Ovary (tissue), 9 donors: ENCODE data around the gene HAUS8. TPM values are rescaled to one million over a fixed set of nuclear protein-coding genes. Genes with fewer than 3 reads are reported as not detected.

Experiments
- DNase-seq, 5 donors: peaks; one replicate each; pipeline ENCODE4 v3.0.0-alpha.2; 2019 to 2020
- H3K27ac ChIP-seq, 2 donors: fragments of 200-600 bp; one replicate each; pipeline versions ENCODE4 v1.5.1 to v1.8.0; 2019 to 2022
- H3K27me3 ChIP-seq: fragments of 200-600 bp; one replicate; pipeline ENCODE4 v1.8.0; 2022
- H3K36me3 ChIP-seq: fragments of 200-600 bp; sonication (generic); one replicate; pipeline ENCODE4 v1.5.1; 2019
- H3K4me1 ChIP-seq: one replicate; pipeline ENCODE4 v1.8.1; 2013; ENCODE audit warnings: mild to moderate bottlenecking, moderate library complexity; ENCODE audit not compliant: insufficient read depth
- H3K4me3 ChIP-seq: fragments of 200-600 bp; sonication (generic); one replicate; pipeline ENCODE4 v1.5.1; 2017
- H3K9me3 ChIP-seq, 2 donors: fragments of 200-600 bp in 1 of 2; sonication (generic) in 1 of 2; one replicate each; pipeline versions ENCODE4 v1.5.1 to v1.8.1; 2013 to 2019; ENCODE audit warnings: mild to moderate bottlenecking in 1 of 2, moderate library complexity in 1 of 2
- EP300 ChIP-seq: sonication (generic); formaldehyde crosslinking; IDR thresholded peaks from one replicate; pipeline ENCODE4 v1.6.1; 2017; ENCODE audit warnings: antibody characterized with exemption
- POLR2A ChIP-seq: fragments of 450-650 bp; IDR thresholded peaks from one replicate; pipeline ENCODE4 v1.6.1; 2017; ENCODE audit warnings: antibody characterized with exemption, mild to moderate bottlenecking, moderate library complexity
- WGBS, 3 donors: extraction: QIAGEN DNeasy Blood & Tissue Kit in 1 of 3; methylation state at CpG; one replicate each; pipeline versions ENCODE4 v1.1.5 to v1.1.7; 2013 to 2017; 5-methylcytosine and 5-hydroxymethylcytosine counted together
- intact Hi-C, 4 donors: fragments of 100-400 bp; cut with DNase I; formaldehyde crosslinking; loops; one replicate each; pipeline versions ENCODE4 v1.11.0 to v1.15.1; 2022 to 2023
- polyA plus RNA-seq, 2 donors: library from polyadenylated mRNA; stranded (reverse); fragments of 200-250 nt in 1 of 2; fragments of 350-450 nt in 1 of 2; fragmentation: Illumina TruSeq in 1 of 2; extraction: RNeasy Lipid Tissue Mini Kit (QIAGEN cat#74804) in 1 of 2; gene quantifications; one replicate each; pipeline ENCODE4 v1.2.3, GENCODE V29; 2013 to 2014
- total RNA-seq, 7 donors: library from RNA; depleted of rRNA in 2 of 7; stranded (reverse); fragments of >200 nt in 2 of 7; fragmentation: NEBNext Ultra II Directional in 3 of 7; extraction: Animal tissue kit (Norgen Biotek cat#: 25700) in 3 of 7; gene quantifications; one replicate each; pipeline versions ENCODE4 v1.1.0 to v1.2.4, GENCODE V29; 2016 to 2023
- TF ChIP-seq, protein P1 (sequence below), 3 donors: fragments of 450-650 bp in 2 of 3; fragments of 200-600 bp in 1 of 3; IDR thresholded peaks; one replicate each; pipeline versions ENCODE4 v1.5.1 to v1.8.0; 2016 to 2022; ENCODE audit warnings: antibody characterized with exemption in 3 of 3, mild to moderate bottlenecking in 1 of 3
- donor health status: DM: no; HTN: no; CAD: no; lungs with moderate emphysema.
- donor health status: DM: no; HTN: no; CAD: no.
- donor health status: Bipolar disorder and iron deficiency.
- donor health status: DM: yes; HTN: yes; CAD: no.
- donor health status: DM: no; HTN: no; CAD: no.
- donor health status: DM: yes; HTN: yes; CAD: no.

Gene HAUS8
- total and polyA plus RNA-seq, 9 donors = 4.1 to 7.2 (median 5.5) TPM

- no peak overlapping the region for H3K27ac ChIP-seq
- TF ChIP-seq EP300 (no peak), POLR2A (no peak)
- TF ChIP-seq, protein P1, sequence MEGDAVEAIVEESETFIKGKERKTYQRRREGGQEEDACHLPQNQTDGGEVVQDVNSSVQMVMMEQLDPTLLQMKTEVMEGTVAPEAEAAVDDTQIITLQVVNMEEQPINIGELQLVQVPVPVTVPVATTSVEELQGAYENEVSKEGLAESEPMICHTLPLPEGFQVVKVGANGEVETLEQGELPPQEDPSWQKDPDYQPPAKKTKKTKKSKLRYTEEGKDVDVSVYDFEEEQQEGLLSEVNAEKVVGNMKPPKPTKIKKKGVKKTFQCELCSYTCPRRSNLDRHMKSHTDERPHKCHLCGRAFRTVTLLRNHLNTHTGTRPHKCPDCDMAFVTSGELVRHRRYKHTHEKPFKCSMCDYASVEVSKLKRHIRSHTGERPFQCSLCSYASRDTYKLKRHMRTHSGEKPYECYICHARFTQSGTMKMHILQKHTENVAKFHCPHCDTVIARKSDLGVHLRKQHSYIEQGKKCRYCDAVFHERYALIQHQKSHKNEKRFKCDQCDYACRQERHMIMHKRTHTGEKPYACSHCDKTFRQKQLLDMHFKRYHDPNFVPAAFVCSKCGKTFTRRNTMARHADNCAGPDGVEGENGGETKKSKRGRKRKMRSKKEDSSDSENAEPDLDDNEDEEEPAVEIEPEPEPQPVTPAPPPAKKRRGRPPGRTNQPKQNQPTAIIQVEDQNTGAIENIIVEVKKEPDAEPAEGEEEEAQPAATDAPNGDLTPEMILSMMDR (IDR thresholded peaks at IDR 0.05) = no peak
- no peaks in the 10 kb centered on the region for H3K36me3 ChIP-seq
- peaks cover 6% of the 10 kb centered on the region for H3K4me1 ChIP-seq
- 89 to 95% (median 92%) methylated on average over 10 of the region's 10 CpGs for WGBS, 3 donors
- DNase-seq = no peak
- no peak overlapping the region for H3K4me3 ChIP-seq
- intact Hi-C loops = no loop called here
- no peaks in the 10 kb centered on the region for H3K27me3 ChIP-seq
- H3K9me3 ChIP-seq = no peaks in the 10 kb centered on the region
Measured at GRCh38 chr19:17110599-17110966, 35.3 kb upstream of the HAUS8 start.

GRCh38 chr19:17109962-17110598, 34.8 kb upstream of the HAUS8 start:
- WGBS, 3 donors = 88 to 90% (median 89%) methylated on average over 26 of the region's 26 CpGs
- Histone ChIP-seq H3K27me3 (no peaks in the 10 kb centered on the region), H3K27ac (no peak overlapping the region), H3K4me1 (peaks cover 6% of the 10 kb centered on the region), H3K36me3 (no peaks in the 10 kb centered on the region), H3K9me3 (no peaks in the 10 kb centered on the region), H3K4me3 (no peak overlapping the region)
- intact Hi-C loops = no loop called here
- DNase-seq = no peak
- TF ChIP-seq EP300 (no peak), POLR2A (no peak)
- TF ChIP-seq, protein P1 (IDR thresholded peaks at IDR 0.05) = no peak

- no peaks in the 10 kb centered on the region for H3K27me3 ChIP-seq
- H3K9me3 ChIP-seq = no peaks in the 10 kb centered on the region
- H3K36me3 ChIP-seq = no peaks in the 10 kb centered on the region
- intact Hi-C loops = no loop called here
- WGBS, 3 donors = 93 to 95% (median 93%) methylated on average over 9 of the region's 9 CpGs
- H3K4me3 ChIP-seq = no peak overlapping the region
- no peak overlapping the region for H3K27ac ChIP-seq
- TF ChIP-seq POLR2A = no peak
- TF ChIP-seq EP300 = no peak
- TF ChIP-seq, protein P1 (IDR thresholded peaks at IDR 0.05) = no peak
- H3K4me1 ChIP-seq = peaks cover 4% of the 10 kb centered on the region
- no peak for DNase-seq
Measured at GRCh38 chr19:17109300-17109699, 34.0 kb upstream of the HAUS8 start.

GRCh38 chr19:17108453-17108784, 33.2 kb upstream of the HAUS8 start:
- no peaks in the 10 kb centered on the region for H3K4me1 ChIP-seq

More at GRCh38 chr19:17108453-17108784, 33.2 kb upstream of the HAUS8 start:
- no peak for DNase-seq
- Histone ChIP-seq H3K27me3 (no peaks in the 10 kb centered on the region), H3K27ac (no peak overlapping the region), H3K4me3 (no peak overlapping the region), H3K36me3 (no peaks in the 10 kb centered on the region), H3K9me3 (no peaks in the 10 kb centered on the region)
- 80 to 89% (median 88%) methylated on average over 4 of the region's 4 CpGs for WGBS, 3 donors
- intact Hi-C loops = no loop called here
- no peak for TF ChIP-seq POLR2A
- no peak for TF ChIP-seq EP300
- TF ChIP-seq, protein P1 (IDR thresholded peaks at IDR 0.05) = no peak
